COLO829 (cell line): ENCODE measurements around the gene C1orf105.
"Not testable (repeated sequence)": the region's sequence is repeated elsewhere in the genome, so short reads cannot be mapped to it uniquely, and the experiment has no call there.

Source experiments
- DNase-seq: peaks from one replicate; pipeline ENCODE4 v3.0.0; 2012; ENCODE audit warnings: low spot score

The C1orf105 gene

GRCh38 chr1:172489847-172490246, 69.4 kb downstream of the C1orf105 start:
- DNase-seq, result no peak

GRCh38 chr1:172492421-172492820, 71.9 kb downstream of the C1orf105 start:
- no peak for DNase-seq

GRCh38 chr1:172494166-172494565, 73.7 kb downstream of the C1orf105 start:
- no peak for DNase-seq

- DNase-seq, result not testable (repeated sequence)
Observed at GRCh38 chr1:172496127-172496526, 75.6 kb downstream of the C1orf105 start.

GRCh38 chr1:172496678-172497077, 76.2 kb downstream of the C1orf105 start:
- DNase-seq, result no peak

GRCh38 chr1:172497230-172497629, 76.7 kb downstream of the C1orf105 start:
- peak; percentile 96 for DNase-seq

- DNase-seq, result no peak
Observed at GRCh38 chr1:172498857-172499256, 78.4 kb downstream of the C1orf105 start.

- peak; percentile 56 for DNase-seq
Observed at GRCh38 chr1:172499636-172500141, 79.2 kb downstream of the C1orf105 start.

- DNase-seq, result no peak
Observed at GRCh38 chr1:172500207-172500606, 79.7 kb downstream of the C1orf105 start.

GRCh38 chr1:172507741-172508140, 87.3 kb downstream of the C1orf105 start:
- no peak for DNase-seq

- no peak for DNase-seq
Observed at GRCh38 chr1:172510479-172510878, 90.0 kb downstream of the C1orf105 start.

GRCh38 chr1:172512591-172512990, 92.1 kb downstream of the C1orf105 start:
- no peak for DNase-seq

GRCh38 chr1:172513479-172513878, 93.0 kb downstream of the C1orf105 start:
- DNase-seq, result no peak

- no peak for DNase-seq
Observed at GRCh38 chr1:172514108-172514507, 93.6 kb downstream of the C1orf105 start.

GRCh38 chr1:172515436-172515835, 95.0 kb downstream of the C1orf105 start:
- no peak for DNase-seq

- DNase-seq, result no peak
Observed at GRCh38 chr1:172515927-172516326, 95.4 kb downstream of the C1orf105 start.

- DNase-seq, result no peak
Observed at GRCh38 chr1:172517081-172517480, 96.6 kb downstream of the C1orf105 start.

GRCh38 chr1:172517545-172517944, 97.1 kb downstream of the C1orf105 start:
- no peak for DNase-seq
